Midbrain (tissue), 1 donor: ENCODE data around the gene MELK.

Experiments
- DNase-seq: peaks from one replicate; lab custom pipeline; 2025; lab: John Stamatoyannopoulos, UW

Gene MELK

GRCh38 chr9:36584620-36585460 lies 12.1 kb downstream of the MELK start:
- no peak for DNase-seq

GRCh38 chr9:36590231-36590630 lies 17.5 kb downstream of the MELK start:
- DNase-seq, result no peak

- DNase-seq, result no peak
These were observed 20.3 kb downstream of the MELK start for GRCh38 chr9:36592801-36593583.

DNA sequence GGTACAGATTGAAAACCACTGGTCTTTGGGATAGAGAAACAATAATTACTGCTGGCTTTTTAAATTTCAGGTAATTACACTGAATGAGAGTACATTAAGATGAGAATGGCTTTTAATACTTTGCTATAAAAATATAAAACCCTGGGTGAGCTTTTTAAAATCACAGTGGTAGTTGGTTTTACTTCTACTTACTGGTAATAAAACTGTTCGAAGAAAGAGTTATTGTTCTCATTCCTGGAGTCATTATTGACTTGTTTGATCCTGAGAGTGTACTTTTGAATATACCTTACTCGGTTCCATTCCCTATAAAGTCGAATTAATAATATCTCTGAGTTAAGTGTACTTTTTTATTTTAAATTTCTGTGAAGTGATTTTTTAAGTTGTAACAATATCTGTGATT lies 21.5 kb downstream of the MELK start:
- no peak for DNase-seq

DNA sequence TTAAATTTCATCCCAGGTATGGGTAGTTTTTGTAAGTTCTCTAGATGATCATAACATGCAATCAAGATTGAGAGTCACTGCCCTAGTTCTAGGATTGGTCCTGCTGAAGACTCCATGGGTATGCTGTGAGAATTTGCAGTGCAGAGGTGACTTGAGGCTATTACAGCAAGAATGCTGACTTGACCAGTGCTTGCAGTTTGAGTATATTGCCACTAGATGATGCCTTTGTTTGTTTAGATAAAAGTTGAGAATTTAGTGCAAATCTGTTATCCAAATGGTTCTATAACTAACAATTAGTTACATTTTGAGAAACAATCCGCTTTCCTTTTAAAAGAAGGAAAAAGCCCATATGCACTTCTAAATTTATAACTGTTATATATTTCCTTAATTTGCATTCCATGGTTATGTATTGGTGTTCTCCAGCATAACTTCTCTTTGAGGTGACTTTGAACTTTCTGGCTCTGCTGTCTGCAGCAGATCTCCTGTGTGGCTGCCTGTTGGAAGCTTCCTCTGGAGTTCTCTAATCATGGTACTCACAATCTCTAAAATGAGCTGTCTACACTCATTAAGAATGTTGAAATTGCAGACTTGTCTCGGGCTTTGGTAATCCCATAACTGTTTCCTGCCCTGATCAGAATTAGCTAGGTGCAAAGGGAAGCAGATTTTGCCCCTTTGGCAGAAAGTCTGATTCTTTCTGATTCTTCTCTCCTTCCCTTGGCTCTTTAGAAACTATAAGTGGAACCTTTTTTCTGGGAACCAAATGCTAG lies 24.9 kb downstream of the MELK start:
- DNase-seq, result no peak

GRCh38 chr9:36598273-36598672 lies 25.6 kb downstream of the MELK start:
- DNase-seq, result no peak

DNA sequence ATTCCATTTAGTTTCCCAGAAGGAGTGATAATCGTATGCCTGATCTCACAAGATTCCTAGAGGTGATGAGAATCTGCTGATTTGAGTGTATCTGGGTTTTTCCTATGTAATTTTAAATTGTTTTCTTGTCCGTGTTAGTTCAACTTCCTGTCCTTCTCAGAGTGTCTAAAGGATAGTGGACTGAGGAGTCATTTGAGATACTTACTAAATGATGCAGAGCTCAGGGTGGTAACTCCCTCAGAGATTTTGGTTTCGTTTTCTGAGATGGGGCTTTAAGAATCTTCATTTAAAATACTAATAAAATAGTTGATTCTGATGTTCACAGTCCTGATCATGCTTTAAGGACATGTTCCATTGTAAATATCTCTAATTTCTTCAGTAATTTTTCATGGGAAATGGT lies 30.3 kb downstream of the MELK start:
- DNase-seq, result no peak

DNA sequence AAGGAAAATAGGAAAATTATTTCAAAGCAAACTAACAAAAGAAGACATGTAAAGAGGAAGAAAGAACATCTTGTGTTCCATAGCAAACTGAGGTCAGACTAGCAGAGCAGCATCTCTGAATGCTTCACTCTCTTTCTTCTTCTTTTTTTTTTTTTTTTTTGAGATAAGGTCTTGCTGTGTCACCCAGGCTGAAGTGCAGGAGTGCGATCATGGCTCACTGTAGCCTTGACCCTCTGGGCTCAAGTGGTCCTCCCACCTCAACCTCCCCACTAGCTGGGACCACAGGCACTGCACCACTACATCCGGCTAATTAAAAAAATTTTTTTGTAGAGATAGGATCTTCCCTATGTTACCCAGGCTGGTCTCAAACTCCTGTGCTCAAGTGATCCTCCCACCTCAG lies 36.6 kb downstream of the MELK start:
- DNase-seq, result no peak

DNA sequence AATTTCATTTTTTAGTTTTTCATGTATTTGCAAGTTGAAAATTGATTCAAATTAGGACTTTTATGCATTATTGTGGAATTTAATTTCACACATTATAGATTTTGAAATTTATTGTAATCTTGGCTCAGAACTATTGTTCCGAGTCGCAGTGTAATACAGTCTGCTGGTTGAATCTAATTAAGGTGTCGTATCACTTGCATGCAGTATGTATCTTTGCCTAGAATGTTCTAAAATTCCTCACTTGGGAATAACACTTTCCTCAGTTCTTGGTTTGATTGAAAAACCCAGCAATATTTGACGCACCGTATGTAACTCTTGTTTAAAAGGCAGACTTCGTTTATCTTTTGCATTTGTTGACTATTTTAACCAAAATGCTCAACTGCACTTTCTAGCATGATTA lies 49.4 kb downstream of the MELK start:
- no peak for DNase-seq

GRCh38 chr9:36623280-36623679 lies 50.6 kb downstream of the MELK start:
- no peak for DNase-seq

- DNase-seq, result peak; percentile 48
These were observed 52.4 kb downstream of the MELK start for GRCh38 chr9:36625006-36625615.

DNA sequence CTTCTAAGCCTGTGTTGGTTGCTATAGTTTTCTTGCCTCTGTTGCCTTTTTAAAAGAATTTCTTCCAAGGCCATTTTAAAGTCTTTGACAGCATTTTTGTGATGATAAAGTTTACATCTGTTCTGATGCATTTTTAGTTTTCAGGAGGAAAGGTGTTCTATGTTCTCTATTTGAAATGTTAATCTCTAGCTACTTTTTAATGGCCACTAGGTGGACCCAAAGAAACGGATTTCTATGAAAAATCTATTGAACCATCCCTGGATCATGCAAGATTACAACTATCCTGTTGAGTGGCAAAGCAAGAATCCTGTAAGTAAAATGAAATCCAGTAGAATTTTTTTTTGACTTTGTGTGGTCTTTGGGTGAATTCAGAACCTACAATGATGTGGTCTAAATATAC lies 60.2 kb downstream of the MELK start:
- peak; percentile 29 for DNase-seq

DNA sequence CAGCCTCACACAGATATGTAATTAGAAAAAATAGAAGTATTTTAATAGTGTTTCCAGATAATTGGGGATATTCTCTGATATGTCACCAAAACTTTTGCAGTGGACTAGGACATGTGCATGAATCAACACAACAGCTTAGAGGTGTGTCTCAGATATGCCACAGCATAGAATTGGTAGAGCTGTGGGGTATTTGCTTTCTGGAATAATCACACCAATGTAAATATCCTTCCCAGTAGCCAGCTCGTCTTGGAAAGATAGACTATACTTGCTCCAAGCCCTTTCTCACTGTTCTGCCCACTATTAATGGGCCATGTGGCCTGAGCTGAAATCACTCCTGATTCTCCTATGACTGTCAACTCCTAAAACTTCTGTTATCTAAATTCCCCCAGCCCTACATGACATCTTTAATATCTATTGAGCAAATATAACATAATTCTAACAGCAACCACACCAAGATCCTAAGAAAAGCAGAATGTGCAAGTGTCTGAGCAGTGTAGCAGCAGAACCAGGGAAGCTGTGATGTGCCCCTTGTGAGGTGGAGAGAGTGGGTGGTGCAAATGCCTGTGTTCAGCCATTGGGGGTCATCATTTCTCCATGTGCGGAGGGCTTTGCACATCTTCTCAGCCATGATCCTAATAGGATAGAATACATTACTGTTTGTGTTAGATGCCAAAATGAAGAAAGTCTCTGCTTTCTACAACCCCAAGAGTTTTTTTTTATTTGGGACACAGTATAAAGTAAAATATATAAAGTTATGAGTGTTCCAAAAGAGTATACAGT lies 65.0 kb downstream of the MELK start:
- DNase-seq, result no peak

- no peak for DNase-seq
These were observed 68.2 kb downstream of the MELK start for GRCh38 chr9:36640771-36641381.

DNA sequence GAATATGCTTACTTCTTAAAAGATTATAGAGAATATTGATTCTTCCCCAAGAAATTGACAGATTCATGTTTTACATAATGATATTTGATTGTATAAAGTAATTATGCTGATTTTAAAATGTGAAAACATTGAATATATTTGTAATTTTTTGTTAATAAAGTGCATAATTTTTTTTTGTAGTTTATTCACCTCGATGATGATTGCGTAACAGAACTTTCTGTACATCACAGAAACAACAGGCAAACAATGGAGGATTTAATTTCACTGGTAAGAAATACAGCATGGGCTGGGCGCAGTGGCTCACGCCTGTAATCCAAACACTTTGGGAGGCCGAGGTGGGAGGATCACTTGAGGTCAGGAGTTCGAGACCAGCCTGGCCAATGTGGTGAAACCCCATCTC lies 70.1 kb downstream of the MELK start:
- DNase-seq, result no peak

GRCh38 chr9:36656842-36657241 lies 84.1 kb downstream of the MELK start:
- DNase-seq, result no peak

- no peak for DNase-seq
These were observed 86.8 kb downstream of the MELK start for GRCh38 chr9:36659500-36659899.

- no peak for DNase-seq
These were observed 92.1 kb downstream of the MELK start for GRCh38 chr9:36664806-36665205.

DNA sequence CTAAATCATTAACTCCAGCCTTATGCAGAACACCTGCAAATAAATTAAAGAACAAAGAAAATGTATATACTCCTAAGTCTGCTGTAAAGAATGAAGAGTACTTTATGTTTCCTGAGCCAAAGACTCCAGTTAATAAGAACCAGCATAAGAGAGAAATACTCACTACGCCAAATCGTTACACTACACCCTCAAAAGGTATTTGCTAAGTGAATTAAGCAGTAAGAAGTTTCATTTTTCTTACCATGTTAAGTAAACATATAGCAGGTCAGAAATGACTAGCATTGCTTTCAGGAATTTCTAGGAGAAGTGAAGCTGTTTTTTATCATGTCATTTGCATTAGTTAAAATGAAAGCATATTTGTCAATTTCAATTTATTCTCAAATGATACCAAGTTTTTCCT lies 92.7 kb downstream of the MELK start:
- no peak for DNase-seq

DNA sequence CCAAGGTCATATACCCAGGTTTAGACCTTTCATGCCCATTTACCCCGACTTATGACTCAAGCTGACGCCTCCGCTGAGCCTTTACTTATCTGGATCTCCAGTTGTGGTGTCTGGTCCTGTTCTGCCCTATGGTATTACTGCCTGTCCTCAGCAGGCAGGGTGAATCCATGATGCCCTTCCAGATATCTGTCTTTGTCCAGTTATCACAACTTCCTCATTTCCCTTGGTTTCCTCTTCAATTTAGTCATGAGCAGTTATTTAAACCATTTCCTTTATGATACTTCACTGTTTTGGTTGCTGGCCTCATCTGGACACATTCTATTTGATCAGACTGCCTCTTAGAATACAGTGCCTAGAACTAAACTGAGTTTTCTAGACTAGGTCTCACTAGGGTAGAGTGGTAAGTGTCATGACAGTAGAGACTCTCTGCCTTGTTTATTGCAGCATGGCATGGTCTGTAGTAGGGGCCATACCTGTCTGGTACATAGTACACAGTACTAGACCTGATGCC lies 93.3 kb downstream of the MELK start:
- DNase-seq, result no peak

- no peak for DNase-seq
These were observed 98.9 kb downstream of the MELK start for GRCh38 chr9:36671561-36671960.
